Measurements from ENCODE around the gene PLAAT3. TPM values are rescaled to one million over a fixed set of nuclear protein-coding genes. Genes with fewer than 3 reads are reported as not detected.

The PLAAT3 gene
- total RNA-seq, 2 donors from 2014 or later = 156 to 173 TPM

DNA sequence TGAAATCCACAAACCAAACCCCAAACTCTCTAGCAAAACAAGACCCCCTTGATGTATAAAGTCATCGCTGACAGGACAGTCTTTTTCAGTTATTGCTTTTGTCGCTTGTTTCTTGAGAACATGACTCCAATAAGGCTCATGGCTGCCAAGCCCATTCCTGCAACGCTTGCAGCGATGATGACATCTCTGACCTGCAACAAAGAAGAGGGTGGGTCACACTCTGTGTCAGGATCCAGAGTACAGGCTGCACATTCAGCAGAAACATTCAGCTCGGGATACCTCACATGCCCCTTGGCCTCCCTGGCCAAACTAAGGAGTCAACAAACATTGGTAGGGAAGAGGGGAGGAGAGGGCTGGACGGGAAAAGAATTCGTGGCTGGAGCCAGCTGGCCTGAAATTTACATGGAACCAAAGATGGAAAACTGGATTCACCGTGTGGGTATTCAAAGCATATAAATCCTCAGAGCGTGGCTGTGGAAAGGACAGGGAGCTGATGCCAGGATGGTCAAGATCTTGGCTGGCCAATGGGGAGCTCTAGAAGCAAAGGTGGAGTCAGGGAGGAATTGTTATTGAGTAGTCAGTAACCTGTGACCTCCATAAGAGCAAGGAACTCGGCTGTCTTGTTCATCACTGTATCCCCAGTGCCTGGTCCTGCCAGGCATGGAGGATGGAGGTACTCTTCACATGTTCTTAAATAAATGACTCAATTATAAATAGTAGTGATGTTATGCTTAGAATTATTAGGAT is 39.2 kb downstream of the PLAAT3 start:
- intact Hi-C loops (cut with DNase I) = no loop called here
- DNase-seq (peak; percentile 45), ATAC-seq (peak; percentile 86)

- intact Hi-C loops (cut with DNase I) = no loop called here
- DNase-seq = peak; percentile 48
- peak; percentile 67 to 91 for ATAC-seq
Measured at GRCh38 chr11:63573881-63574855, 40.1 kb downstream of the PLAAT3 start.

DNA sequence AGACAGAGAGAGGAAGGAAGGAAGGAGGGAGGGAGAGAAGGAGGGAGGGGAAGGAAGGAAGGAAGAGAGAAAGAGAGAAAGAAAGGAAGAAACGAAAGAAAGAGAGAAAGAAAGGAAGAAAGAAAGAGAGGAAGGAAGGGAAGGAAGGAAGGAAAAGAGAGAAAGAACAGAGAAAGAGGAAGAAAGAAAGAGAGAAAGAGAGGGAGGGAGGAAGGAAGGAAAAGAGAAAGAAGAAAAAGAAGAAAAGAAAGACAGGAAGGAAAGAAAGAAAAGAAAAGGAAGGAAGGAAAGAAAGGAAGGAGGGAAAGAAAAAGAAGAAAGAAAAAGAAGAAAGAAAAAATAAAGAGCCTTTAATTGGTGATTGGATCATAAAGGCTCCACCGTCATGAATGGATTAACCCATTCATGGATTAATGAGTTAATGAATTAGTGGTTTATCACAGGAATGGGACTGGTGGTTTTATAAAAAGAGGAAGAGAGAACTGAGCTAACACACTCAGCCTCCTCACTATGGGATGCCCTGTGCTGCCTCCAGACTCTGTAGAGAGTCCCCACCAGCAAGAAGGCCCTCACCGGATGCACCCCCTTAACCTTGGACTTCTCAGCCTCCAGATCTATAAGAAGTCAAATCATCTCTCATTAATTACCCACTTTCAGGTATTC is 42.1 kb downstream of the PLAAT3 start:
- intact Hi-C loops (cut with DNase I) = no loop called here
- DNase-seq (no peak), ATAC-seq (no peak)

DNA sequence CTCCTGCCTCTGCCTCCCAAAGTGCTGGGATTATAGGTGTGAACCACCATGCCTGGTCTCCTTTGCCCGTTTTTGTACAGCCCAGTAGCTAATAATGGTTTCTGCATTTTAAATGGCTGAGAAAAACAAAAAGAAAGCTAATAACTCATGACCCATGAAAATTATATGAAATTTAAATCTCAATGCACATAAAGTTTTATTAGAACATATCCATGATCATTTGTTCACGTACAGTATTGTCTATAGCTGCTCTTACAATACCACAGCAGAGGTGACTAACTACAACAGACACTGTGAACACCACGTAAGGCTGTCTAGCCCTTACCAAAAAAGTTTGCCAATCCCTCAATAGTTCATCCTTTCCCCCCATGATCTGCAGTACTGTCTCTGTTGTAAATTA is 44.7 kb downstream of the PLAAT3 start:
- ATAC-seq (no peak), DNase-seq (no peak)
- intact Hi-C loops (cut with DNase I) = no loop called here

DNA sequence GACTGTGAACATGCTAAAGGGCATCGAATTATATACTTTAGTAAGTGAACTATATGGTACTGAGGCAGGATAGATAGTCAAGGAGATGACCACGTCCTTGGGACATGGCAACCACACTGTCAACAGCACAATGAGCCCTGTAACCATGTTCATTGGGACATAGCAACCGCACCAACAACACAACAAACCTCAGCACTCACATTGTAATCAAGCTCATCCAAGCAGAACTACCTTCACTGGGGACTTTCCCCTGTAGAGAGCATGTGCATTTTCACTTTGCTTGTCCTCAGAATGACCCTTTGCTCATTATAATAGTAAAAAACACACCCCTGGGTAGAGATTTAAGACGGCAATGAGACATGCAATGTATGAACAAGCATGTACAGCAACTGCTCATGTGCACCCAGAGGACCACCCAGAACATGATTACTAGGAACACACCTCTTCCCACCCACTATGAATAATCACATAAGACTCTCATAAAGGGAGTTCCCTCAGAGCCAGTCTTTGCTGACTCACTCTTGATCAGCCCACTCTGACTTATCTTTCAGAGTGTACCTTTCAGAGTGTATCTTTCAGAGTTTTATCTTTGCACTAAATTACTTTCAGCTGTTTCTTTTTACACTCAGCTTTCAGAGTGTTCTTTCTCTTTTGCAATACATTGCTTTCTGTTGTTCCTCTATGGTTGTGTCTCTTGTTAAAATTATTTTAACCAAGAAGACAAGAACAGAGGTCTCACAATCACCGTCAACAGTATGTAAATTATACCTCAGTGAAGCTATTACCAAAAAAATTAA is 47.0 kb downstream of the PLAAT3 start:
- ATAC-seq (peak; percentile 61 to 97), DNase-seq (no peak)
- intact Hi-C loops (cut with DNase I) = no loop called here

DNA sequence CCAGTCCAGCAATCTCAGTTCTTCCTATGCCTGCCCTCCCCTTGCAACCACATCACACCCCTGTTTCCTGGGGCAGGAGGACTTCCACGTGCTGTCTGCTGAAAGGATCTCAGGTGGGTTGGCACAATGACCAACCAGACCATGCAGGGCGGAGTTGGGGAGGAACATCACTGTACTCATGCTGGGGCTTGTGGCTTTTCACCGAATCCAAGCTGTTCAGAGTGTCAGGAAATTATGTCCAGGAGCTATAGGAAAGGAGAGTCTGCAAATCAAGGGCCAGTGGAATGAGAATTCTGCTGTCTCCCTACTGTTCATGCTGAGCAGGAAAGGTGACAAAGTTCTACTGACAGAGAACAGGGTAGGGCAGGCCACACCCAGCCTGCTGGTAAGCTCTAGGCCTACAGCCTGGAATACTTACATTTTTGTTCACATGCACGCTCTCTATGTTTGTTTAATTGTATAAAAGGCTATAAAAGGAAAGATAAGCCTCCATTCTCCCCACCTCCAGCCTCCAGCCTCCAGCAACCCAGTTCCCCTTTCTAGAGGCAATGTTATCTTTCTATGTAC is 49.4 kb downstream of the PLAAT3 start:
- ATAC-seq = no peak
- no peak for DNase-seq
- intact Hi-C loops (cut with DNase I) = no loop called here

DNA sequence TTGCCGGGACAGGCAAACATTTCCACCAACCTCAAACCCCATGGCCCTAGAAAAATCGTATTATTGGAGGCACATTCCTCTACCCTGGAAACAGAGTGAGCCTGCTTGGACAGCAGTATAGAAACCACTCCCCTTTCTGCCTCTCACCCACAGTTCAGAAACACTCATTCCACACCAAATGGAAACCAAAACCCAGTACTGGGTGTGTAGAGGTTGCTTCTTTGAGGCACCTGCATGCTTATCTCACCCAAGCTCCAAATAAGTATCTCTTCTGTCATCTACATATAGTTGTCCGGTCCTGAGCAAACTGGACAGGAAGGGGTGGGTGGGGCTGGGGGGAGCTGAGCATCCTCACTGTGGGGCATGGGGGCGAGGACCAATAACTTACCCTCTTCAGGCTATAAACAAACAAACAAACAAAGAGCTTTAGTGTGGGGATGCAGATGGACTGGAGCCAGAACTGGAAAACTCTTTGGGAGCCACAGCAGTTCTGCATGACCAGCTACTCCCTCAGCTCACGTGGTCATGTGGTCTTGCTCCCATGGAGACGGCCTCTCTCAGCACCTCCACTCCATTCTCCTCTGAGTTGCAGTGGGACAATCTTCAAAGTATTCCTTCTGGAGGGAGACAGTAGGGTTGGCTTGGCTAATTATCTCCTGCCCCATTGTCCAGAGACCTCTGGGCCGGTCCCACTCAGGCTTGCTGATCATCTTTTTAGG is 50.0 kb downstream of the PLAAT3 start:
- DNase-seq = no peak
- intact Hi-C loops (cut with DNase I) = no loop called here
- ATAC-seq = no peak

DNA sequence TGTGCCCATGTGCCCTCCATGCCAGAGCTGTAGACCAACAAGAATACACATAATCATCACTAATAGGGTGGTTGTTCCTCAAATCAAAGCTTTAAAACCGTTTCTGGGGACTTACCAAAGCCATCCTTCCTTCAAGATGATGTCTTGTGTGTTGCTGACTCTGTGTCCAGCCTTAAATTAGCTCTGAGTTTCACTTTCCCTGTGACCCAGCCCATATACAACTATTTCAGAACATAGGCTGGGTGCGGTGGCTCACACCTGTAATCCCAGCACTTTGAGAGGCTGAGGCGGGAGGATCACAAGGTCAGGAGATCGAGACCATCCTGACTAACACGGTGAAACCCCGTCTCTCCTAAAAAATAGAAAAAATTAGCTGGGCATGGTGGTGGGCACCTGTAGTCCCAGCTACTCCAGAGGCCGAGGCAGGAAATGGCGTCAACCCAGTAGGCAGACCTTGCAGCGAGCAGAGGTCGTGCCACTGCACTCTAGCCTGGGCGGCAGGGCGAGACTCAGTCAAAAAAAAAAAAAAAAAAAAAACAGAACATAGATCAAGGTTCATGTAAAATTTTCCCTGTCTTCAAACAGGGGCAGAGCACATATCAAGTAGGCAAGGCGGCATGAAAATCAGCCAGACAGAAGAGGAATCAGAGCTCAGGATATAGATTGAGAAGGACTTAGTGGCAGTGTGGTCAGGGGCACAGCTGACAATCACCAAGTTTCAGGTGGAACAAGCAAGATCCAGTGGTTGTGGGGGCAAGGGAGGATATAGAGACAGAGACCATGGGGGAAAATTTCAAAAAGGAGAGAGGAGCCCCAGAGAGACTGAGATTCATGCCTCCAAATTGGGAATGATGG is 50.8 kb downstream of the PLAAT3 start, which contains the start of gene PLAAT2:
Gene PLAAT2, minus strand, starts transcription at position 179 of the 855 bp plus-strand sequence. Its CDS starts 55 bp downstream, at position 124.
- no peak for DNase-seq
- intact Hi-C loops (cut with DNase I) = no loop called here

DNA sequence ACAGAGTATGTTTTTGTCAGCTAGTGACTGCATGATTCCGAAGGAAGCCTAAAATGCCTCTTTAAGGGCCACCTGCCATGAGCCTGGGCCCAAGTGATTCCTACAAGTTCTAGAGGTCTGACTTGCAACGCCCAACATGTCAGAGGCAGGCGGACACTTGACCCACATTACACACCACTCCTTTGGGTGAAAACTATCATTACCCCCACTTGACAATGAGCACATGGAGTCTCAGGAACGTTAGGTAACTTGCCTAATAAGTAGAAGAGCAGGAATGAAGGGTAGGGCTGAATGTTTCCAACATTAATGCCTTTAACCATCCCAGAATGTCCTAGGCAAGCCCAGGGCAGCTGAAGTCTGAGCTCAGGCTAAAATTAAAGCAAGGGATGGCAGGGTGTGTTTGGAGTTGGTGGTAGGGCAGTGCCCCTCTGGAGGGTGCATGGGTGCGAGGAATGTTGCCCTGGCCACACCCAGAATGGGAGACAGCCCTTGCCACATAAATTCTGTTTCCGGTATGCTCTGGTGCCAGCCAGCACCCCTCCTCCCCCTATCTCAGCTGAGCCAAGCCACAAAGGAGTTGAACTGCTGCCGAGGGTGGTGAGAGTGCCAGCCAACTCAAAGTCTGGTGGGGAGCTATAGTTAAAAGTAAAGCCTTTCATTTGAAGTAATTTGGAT is 53.6 kb downstream of the PLAAT3 start:
- DNase-seq (no peak), ATAC-seq (peak; percentile 84)
- intact Hi-C loops (cut with DNase I) = no loop called here

More for the DNA sequence above, 50.8 kb downstream of the PLAAT3 start, which contains the start of gene PLAAT2:
- no peak for ATAC-seq

GRCh38 chr11:63558459-63559157 is 55.6 kb downstream of the PLAAT3 start:
- DNase-seq = no peak
- intact Hi-C loops (cut with DNase I) = no loop called here
- ATAC-seq = no peak

GRCh38 chr11:63557570-63557969 is 56.7 kb downstream of the PLAAT3 start:
- DNase-seq = no peak
- intact Hi-C loops (cut with DNase I) = no loop called here
- no peak for ATAC-seq

DNA sequence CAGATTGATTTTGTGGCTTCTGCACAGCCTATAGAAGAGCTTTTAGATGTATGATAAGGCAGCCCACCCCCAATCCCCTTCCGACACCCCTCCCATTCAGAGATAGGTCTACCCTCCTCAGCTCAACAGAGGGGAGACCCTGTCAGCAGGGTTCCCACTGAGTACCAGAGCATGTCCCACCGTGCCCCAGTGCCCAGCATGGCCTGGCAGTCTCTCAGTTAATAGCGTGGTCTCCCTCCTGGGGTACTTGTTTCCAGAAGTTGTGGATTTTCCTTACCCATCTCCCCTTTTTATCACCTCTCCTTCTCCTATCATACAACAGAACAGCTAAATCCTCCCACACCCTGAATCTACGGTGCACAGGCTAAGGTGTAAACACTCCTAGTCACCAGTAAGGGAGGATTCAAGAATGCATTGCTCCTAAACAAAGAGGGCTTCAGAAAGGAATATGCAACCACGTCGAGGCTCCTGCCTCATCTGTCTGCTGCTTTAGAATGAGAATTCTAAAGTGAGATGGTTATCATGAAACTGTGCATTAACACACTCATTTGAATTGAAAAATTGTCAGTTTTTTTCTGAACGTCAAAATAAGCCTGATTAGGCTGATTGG is 57.7 kb downstream of the PLAAT3 start:
- intact Hi-C loops (cut with DNase I) = no loop called here
- DNase-seq (no peak), ATAC-seq (no peak)

DNA sequence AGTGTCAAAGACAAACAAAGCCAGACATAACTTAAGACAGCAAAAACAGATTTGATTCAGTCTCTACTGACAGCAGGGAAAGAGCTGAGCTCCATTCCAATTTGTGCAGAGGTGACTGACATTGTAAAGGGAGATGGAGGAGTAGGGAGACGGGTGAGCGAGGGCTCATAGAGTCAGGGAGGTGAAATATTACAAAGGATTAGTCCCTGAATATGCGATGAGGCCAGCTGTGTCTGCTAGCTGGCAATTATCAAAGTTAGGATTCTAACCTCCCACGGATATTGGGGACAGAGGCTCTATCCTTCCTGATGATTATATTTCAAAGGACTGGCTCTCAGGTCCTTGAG is 59.4 kb downstream of the PLAAT3 start:
- DNase-seq (no peak), ATAC-seq (no peak)
- intact Hi-C loops (cut with DNase I) = no loop called here

DNA sequence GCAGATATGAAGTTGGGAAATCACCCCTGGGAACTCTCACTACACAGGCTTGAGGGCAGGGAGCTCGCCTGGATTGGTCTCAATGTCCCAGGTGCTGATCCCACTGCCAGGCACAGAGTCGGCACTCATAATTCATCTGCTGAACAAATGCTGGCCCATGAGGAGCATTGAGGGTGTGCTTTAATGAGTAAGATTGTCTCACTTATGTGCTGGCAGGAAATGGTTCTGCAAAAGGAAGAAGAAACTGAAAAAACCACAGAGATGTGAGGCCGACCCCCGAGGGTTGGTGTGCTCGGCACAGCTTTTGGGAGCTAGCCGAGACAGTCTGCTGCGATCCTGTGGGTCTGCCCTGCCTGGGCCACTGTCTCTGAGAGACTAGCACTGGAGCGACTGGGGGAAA is 60.5 kb downstream of the PLAAT3 start:
- DNase-seq (no peak), ATAC-seq (peak in 1 of 2 donors; percentile 45)
- intact Hi-C loops (cut with DNase I) = no loop called here

DNA sequence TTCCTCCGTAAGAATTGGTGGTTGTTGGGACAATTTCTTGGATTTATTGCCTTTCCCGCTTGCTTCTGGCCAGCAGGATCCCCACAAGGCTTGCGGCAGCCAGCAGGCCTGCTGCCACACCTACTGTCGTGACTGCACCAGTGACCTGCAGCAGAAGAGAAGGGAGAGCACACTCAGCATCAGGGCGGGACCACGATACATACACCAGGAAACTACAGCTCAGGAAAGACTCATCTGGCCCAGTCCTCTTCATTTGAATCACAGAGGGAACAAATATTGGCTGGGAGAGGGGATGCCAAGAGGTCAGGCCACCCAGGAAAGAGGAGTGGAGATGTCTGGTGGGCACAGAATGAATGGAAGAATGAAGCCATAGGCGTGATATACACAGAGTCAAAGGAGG is 61.3 kb downstream of the PLAAT3 start:
- intact Hi-C loops (cut with DNase I) = no loop called here
- DNase-seq (no peak), ATAC-seq (no peak)

DNA sequence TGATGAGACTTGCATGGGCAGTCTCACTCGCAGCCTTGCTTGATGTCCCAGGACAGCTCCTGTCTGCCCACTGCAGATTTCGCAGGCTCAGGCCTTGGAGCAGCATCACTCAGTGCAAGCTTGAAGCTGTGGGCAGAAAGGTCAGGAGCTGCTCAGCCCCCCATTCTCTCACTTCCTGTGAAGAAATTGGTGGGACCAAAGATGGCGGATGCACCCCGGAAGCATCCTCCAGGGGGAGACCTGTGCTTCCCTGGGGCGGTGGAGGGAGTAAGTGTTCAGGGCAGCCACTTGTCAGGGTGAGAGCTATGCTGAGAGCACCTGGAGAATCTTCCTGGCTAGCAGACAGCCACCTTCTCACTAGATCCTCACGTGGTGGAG is 62.4 kb downstream of the PLAAT3 start:
- intact Hi-C loops (cut with DNase I) = no loop called here
- DNase-seq (no peak), ATAC-seq (no peak)

Data from left cardiac atrium (tissue), 4 donors.